A172 (cell line): ENCODE measurements around the gene LRRTM4. TPM values are rescaled to one million over a fixed set of nuclear protein-coding genes. Genes with fewer than 3 reads are reported as not detected.
A peak's percentile ranks its signal among the peaks of the same experiment; 100 is the strongest.

Experiments
- DNase-seq: peaks from one replicate; pipeline ENCODE4 v3.0.0-alpha.2; 2015; ENCODE audit warnings: low spot score
- total RNA-seq: library from RNA; depleted of rRNA; stranded (reverse); fragments of >200 nt; shearing (Covaris generic); gene quantifications from 2 replicates; pipeline ENCODE4 v1.2.3, GENCODE V29; 2014

Gene LRRTM4
- total RNA-seq, 1 experiment from 2014 or later, result 0.12 TPM

GRCh38 chr2:76997296-76997695, 524.9 kb downstream of the LRRTM4 start:
- no peak for DNase-seq

- peak; percentile 10 for DNase-seq
Observed at GRCh38 chr2:76985387-76986136, 536.6 kb downstream of the LRRTM4 start.

- no peak for DNase-seq
Observed at GRCh38 chr2:76984359-76984758, 537.8 kb downstream of the LRRTM4 start.

- no peak for DNase-seq
Observed at GRCh38 chr2:76980067-76980787, 541.9 kb downstream of the LRRTM4 start.

- DNase-seq, result no peak
Observed at GRCh38 chr2:76977846-76978727, 544.1 kb downstream of the LRRTM4 start.

- DNase-seq, result no peak
Observed at GRCh38 chr2:76975752-76976151, 546.4 kb downstream of the LRRTM4 start.

GRCh38 chr2:76973610-76974009, 548.6 kb downstream of the LRRTM4 start:
- DNase-seq, result no peak

- DNase-seq, result no peak
Observed at GRCh38 chr2:76965772-76966171, 556.4 kb downstream of the LRRTM4 start.

- peak; percentile 14 for DNase-seq
Observed at GRCh38 chr2:76958749-76959148, 563.4 kb downstream of the LRRTM4 start.

GRCh38 chr2:76953733-76954347, 568.3 kb downstream of the LRRTM4 start:
- peak; percentile 71 for DNase-seq

- no peak for DNase-seq
Observed at GRCh38 chr2:76946631-76947145, 575.5 kb downstream of the LRRTM4 start.

GRCh38 chr2:76940559-76940958, 581.6 kb downstream of the LRRTM4 start:
- no peak for DNase-seq

GRCh38 chr2:76938153-76938552, 584.0 kb downstream of the LRRTM4 start:
- DNase-seq, result no peak

- DNase-seq, result no peak
Observed at GRCh38 chr2:76932550-76932949, 589.6 kb downstream of the LRRTM4 start.

- DNase-seq, result no peak
Observed at GRCh38 chr2:76930056-76930744, 592.0 kb downstream of the LRRTM4 start.

GRCh38 chr2:76928026-76928425, 594.1 kb downstream of the LRRTM4 start:
- DNase-seq, result no peak

GRCh38 chr2:76921006-76921405, 601.2 kb downstream of the LRRTM4 start:
- DNase-seq, result no peak

GRCh38 chr2:76895469-76895868, 626.7 kb downstream of the LRRTM4 start:
- peak; percentile 55 for DNase-seq

- no peak for DNase-seq
Observed at GRCh38 chr2:76870581-76870980, 651.6 kb downstream of the LRRTM4 start.

GRCh38 chr2:76870011-76870410, 652.2 kb downstream of the LRRTM4 start:
- DNase-seq, result no peak

- DNase-seq, result peak; percentile 30
Observed at GRCh38 chr2:76867854-76868253, 654.3 kb downstream of the LRRTM4 start.
